HG02571 (cell line): ENCODE measurements around the gene SDCBP2.

Source experiments
- ATAC-seq: cut with Tn5 transposase; IDR thresholded peaks from one replicate; pipeline ENCODE4 v1.9.1; 2021; ENCODE audit warnings: mild to moderate bottlenecking, moderate library complexity; ENCODE audit not compliant: unreplicated experiment

Gene SDCBP2, protein sequence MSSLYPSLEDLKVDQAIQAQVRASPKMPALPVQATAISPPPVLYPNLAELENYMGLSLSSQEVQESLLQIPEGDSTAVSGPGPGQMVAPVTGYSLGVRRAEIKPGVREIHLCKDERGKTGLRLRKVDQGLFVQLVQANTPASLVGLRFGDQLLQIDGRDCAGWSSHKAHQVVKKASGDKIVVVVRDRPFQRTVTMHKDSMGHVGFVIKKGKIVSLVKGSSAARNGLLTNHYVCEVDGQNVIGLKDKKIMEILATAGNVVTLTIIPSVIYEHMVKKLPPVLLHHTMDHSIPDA

GRCh38 chr20:1328680-1329330 is at the start of gene SDCBP2:
Gene SDCBP2, minus strand, starts transcription at chr20:1329139. Its CDS starts 8,723 bp downstream, at chr20:1320416.
- ATAC-seq, result no peak

- no peak for ATAC-seq
These were observed 49.8 kb upstream of the SDCBP2 start for GRCh38 chr20:1378735-1379125.

DNA sequence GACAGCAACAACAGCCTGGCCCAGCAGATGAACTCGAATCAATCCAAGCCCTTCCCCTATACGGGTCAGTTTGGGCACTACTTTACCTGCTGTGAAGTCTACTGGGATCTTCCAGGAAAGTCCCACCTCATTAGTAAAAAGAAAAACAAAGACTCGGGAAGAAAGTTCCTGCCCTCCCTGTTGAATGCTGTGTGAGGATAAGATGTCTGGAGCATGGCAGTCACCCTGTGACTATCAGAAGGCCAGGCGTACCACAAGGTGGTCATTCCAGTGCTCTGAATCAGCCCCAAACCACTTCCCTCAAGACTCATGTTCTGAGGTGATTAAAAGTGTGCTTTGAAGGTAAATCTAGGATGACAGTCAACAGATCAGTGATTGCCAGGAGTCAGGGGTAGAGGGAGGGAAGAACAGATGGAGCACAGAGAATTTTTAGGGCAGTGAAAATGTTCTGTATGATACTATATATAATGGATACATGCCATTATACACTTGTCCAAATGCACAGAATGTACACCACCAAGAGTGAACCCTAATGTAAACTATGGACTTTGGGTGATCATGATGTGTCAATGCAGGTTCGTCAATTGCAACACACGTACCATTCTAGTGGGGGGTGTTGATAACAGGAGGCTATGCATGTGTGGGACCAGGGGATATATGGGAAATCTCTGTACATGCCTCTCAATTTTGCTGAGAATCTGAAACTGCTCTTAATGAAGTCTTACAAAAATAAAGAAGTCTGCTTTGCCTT is 49.2 kb upstream of the SDCBP2 start:
- ATAC-seq, result no peak

- ATAC-seq, result no peak
These were observed 48.5 kb upstream of the SDCBP2 start for GRCh38 chr20:1377341-1377871.

DNA sequence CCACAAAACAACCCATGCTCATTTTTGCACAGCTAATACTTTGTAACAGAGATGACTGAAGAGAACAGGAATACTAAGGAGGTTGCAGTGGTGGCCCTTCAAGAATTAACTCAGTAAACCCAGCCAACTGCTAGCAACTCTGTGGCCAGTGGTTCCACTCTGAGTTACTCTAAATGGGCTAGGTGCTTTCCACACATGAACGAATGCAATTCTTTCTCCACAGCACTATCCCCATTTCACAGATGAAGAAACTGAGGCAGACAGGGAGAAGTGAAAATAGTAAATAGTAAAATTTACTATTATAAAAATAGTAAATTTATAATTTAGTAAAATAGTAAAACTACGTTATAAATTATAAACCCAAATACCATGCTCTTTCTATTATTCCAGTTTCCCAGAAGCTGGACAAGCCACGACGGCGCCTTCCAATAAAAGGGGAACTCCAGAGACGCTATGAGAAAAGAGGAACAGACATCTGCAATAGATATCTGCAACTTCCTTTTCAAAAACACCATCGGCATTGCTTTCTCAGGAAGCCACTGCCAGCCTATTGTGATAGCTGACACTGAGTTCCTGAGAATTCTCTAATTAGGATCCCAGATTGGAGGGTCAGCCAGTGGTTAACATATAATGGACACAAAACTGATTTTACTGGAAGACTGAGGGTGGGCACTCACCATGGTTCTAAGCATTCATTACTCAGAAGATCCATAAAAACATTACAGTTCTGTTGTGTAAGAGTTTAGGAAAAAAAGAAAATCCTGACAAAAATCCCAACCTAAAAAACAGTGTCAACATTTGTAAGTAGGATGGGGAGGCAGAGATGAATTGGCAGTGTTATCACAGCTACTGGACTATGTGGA is 47.7 kb upstream of the SDCBP2 start:
- ATAC-seq, result no peak

DNA sequence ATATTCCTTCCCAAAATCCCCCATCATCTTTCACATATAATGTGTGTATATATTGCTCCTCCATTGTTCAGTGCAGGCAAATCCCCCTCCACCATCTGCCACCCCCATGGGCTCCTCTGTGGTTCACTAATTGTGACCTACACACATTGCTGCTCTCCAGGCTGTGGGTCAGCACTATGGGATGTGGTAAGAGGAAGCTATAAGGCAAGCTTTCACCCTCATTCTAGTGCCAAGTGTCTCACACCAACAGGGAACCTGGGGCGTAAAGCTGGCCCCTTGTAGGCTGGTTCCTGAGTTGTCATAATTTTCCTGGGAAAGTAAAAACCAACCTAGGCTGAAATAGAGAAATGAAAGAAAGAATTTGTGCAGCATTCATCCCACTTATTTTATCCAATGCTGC is 47.1 kb upstream of the SDCBP2 start:
- ATAC-seq, result no peak

GRCh38 chr20:1375515-1375914 is 46.6 kb upstream of the SDCBP2 start:
- no peak for ATAC-seq

GRCh38 chr20:1374246-1374645 is 45.3 kb upstream of the SDCBP2 start:
- no peak for ATAC-seq

DNA sequence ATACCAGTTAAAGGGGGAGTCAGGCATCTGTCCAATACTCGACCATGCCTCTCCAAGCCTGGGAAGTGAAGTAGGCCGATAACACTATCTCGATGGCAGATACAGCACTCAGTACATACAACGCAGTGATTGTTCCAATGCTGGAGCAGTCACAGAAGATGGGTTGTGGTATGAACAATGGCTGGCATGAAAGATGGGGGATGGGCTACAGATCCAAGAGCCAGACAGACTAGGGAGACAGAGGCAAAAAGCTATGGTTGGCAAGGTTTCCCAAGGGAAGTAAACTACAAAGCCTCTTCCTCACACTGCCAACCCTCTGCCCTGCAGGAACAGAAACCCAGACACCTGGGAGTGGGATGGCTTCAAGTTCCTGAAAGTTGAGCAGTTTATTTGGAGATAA is 44.7 kb upstream of the SDCBP2 start:
- no peak for ATAC-seq

DNA sequence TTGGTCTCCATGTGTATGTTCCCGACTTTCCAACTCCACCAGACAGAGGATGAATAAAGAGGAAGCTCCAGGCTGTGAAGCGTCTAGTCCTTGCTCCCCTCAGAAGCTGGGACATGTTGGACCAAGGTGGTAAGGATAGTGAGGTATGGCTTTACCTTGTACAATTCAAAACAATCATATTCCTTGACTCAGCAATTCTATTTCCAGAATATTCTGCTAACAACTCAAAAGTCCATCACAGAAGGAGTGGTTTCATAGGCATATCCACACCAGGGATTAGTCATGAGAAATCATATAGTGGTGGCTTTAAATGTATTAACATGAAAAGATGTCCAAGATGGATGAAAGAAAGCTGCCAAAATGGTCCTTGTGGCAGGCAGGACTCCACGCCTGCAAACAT is 44.1 kb upstream of the SDCBP2 start:
- ATAC-seq, result no peak

GRCh38 chr20:1371830-1372539 is 43.0 kb upstream of the SDCBP2 start:
- ATAC-seq, result no peak

- ATAC-seq, result no peak
These were observed 42.4 kb upstream of the SDCBP2 start for GRCh38 chr20:1371202-1371782.

DNA sequence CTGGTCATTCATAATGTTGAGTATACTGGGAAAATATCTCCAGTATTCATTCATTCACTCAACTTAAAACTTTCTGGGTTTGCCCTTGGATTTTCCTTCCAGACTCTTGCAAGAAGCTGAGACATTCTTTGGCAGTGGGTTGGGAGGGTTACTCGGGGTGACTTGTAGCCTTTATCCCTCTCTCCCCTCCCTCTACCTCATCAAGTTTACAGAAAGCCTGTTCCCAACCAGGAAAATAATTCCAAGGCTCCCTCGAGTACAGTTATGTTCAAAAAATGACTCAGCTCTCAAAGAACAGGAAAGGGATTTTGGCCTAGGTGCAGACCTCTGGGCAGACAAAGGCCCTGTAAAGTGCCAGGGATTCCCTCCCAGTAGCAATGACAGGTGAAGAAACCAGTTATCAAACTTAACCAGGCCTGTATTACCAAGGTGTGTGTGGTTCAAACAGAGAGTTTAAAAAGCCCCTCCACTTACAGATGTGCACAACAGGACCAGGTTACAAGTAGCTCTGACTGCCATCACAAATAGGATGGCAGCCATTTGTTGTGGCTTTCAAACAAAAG is 41.7 kb upstream of the SDCBP2 start:
- no peak for ATAC-seq

GRCh38 chr20:1369970-1370369 is 41.0 kb upstream of the SDCBP2 start:
- ATAC-seq, result no peak

- no peak for ATAC-seq
These were observed 39.7 kb upstream of the SDCBP2 start for GRCh38 chr20:1368448-1369199.

DNA sequence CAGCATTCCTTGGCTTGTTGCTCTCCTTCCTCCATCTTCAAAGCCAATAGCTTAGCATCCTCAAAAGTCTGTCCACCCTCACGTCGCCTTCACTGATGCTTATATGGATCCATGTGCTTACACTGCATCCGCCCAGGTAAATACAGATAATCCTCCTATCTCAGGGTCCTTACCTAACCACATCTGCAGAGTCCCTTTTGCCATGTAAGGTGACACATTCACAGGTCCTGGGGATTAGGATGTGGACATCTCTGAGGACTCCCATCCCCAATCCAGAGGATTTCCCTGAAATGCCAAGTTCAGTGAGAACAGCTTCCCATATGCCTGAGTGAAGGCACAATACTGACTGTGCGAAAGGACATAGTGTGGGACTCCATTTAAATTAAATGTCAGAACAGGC is 38.5 kb upstream of the SDCBP2 start:
- no peak for ATAC-seq

DNA sequence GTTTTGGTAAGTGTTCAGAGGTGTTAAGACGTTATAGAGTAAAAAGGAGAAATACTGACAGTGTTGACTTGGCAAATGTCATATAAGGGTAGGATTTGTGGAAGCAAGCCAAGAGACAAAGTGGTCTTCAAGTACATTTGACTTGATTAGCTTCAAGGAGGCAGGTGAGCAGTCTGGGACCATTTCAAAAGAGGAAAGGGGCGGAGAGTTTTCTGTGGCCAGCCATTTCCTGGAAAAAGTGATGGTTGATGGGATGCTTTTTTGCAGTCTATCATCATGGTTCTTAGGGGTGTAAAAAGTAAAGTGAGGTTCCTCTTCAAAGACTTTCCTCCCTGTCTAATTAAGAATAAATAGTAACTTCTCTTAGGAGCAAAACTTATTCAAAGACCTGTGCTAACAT is 35.2 kb upstream of the SDCBP2 start:
- ATAC-seq, result no peak

DNA sequence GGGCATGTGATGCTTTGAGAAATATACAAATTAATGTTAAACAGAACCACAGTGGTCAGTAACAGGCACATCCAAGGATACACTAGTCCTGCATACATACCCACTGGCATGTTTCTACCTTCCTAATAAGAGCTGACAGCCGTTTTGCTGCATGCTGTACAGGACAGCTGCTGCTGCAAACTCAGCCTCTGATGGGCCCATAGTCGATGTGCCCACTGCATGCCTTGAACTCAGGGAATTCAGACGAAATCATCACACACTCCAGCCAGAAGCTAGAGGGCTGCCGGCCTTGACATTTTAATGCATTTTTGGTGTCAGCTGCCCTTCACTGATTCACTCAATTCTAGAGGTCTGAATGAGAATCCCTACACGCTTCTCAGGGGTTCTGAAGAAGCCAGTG is 34.6 kb upstream of the SDCBP2 start:
- ATAC-seq, result no peak

GRCh38 chr20:1362484-1362883 is 33.5 kb upstream of the SDCBP2 start:
- no peak for ATAC-seq
